NCI-H2107 treated with DMSO at 0.1 percent for 48 hours (cell line): Measurements from ENCODE around the gene CCDC81.
"Not testable (repeated sequence)": the region's sequence is repeated elsewhere in the genome, so short reads cannot be mapped to it uniquely, and the experiment has no call there.

Experiments
- DNase-seq: peaks from one replicate; lab custom pipeline; 2025; ENCODE audit not compliant: unreplicated experiment; lab: John Stamatoyannopoulos, UW

Gene CCDC81

GRCh38 chr11:86374586-86374985, at the start of gene CCDC81:
CCDC81 (plus strand) TSS chr11:86374887; CDS start chr11:86375164, 277 bp downstream.
- no peak for DNase-seq

DNA sequence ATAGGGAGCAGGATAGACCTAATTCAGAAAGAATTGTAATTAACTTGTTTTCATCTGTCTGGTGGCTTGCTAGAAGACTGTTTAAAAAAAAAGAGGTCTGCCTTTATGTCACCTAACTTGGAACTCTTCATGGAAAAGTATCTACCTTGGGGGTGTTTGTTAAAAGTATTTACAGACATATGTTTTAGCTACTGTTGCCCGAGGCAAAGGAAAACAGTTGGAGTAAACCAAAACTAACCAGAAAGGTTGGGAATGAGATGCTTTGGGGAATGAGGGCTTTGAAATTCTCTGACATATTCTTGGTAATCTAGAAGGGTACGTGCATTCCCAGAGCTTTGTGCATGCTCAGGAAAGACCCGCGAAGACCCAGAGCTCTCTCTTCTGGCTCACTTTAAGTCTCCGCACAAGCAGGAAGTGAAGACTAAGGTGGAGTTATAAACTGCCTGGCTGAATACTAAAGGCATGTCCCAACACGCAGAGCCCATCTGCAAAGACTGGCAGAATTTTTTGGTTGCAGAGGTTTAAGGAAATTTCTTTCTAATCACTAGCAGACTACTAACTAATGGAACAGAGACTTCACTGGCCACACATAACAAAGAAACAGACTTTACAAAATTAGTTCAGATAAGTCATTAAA, 39.4 kb upstream of the CCDC81 start:
- DNase-seq: no peak

GRCh38 chr11:86337227-86337626, 37.5 kb upstream of the CCDC81 start:
- DNase-seq: no peak

DNA sequence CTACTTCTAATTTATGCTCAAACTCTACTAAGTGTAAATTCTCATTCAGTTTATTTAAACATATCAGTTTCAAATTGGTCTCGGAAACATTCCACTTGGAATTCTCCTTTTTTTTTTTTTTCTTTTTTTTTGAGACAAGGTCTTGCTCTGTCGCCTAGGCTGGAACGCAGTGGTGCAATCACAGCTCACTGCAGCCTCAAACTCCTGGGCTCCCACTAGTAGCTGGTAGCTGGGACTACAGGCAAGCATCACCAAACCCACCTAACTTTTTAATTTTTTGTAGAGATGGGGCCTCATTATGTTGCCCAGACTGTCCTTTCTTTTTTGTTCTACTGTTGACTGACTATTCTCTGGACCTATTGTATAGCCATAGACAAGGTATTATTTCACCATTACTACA, 33.3 kb upstream of the CCDC81 start:
- DNase-seq: no peak

GRCh38 chr11:86346513-86346912, 28.2 kb upstream of the CCDC81 start:
- DNase-seq: no peak

GRCh38 chr11:86355256-86355655, 19.4 kb upstream of the CCDC81 start:
- DNase-seq: no peak

- not testable (repeated sequence) for DNase-seq
Measured at GRCh38 chr11:86357412-86357811, 17.3 kb upstream of the CCDC81 start.

DNA sequence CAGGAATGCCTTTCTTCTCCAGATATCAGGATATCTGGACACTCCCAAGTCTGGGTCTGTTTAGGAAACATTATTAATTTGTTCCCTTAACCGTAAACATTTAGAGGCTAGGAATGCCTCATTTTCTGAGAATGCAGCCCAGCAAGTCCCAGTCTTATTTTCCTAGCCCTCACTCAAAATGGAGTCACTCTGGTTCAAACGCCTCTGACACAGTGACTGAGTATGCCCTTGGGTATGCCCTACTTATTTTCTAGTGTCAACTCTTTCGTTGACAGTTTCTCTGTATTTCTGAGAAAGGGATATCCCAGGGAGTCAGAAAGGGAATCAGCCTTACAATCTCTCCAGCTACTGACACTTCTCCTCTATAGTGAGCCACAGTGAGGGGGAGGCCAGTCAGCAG, 16.0 kb upstream of the CCDC81 start:
- no peak for DNase-seq

DNA sequence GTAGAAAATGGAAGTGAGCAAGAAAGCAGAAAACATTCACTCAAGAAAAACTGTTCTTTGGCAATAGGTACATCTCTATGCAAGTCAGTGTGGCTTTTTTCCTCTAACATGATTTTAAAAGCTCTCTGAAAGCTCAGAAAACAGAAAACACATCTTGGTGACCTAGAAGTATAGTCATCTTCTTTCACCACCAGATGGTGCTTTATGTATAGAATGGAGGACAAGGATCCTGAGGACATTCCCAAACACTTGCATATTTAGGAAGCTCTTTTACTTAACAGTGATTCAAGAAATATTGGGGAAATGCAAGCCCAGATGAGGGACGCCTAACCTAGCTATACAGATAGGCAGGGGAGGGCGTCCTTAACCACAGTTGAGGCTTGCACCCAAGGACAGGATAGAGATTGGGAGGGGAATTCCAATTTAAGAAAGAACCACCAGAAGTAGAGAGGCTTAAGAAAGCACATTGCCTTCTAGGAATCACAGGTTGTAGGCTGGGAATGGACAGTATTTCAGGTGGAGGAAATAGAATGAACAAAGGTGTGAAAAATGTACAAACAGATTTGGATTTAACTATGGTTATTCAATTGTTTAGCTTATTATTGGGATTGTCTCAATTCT, 13.8 kb upstream of the CCDC81 start:
- DNase-seq: no peak

GRCh38 chr11:86363424-86363823, 11.3 kb upstream of the CCDC81 start:
- DNase-seq: no peak

DNA sequence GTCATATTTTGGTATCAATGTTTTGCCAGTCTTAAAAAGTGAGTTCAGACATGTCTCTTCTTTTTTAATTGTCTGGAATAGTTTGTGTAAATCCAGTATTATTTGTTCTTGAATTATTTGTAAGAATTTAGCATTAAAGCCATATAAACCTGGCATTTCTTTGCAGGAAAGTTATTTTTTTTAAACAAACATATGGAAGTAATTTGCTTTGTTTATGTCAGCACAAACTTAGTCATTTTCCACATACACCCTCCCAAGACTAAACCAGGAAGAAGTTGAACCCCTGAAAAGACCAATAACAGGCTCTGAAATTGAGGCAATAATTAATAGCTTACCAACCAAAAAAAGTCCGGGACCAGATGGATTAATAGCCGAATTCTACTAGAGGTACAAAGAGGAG, 9.1 kb upstream of the CCDC81 start:
- DNase-seq: no peak

DNA sequence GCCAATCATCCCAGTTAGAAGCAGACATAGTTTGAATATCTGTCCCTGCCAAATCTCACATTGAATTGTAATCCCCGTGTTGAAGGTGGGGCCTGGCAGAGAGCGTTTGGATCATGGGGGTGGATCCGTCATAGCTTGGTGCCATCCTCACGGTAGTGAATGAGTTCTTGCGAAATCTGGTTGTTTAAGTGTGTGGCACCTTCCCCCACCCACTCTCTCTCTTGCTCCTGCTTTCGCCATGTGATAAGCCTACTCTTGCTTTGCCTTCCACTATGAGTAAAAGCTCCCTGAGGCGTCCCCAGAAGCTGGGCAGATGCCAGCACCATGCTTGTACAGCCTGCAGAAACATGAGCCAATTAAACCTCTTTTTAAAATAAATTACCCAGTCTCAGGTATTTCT, 5.0 kb upstream of the CCDC81 start:
- DNase-seq: no peak

DNA sequence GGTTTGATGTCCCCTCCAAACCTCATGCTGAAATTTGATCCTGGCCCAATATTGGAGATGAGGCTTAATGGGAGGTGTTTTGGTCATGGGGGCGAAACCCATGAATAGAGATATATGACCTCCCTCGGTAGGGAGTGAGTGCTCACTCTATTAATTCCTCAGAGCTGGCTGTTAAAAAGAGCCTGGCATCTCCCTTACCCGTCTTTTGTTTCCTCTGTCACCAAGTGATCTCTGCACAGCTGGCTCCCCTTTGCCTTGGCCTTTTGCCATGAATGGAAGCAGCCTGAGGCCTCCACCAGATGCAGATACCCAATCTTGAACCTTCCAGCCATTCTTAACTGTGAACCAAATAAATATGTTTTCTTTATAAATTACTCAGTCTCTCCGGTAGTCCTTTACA, 4.5 kb upstream of the CCDC81 start:
- DNase-seq: no peak

- no peak for DNase-seq
Measured at GRCh38 chr11:86370922-86371594, 3.6 kb upstream of the CCDC81 start.

GRCh38 chr11:86372041-86372440, 2.6 kb upstream of the CCDC81 start:
- DNase-seq: no peak

GRCh38 chr11:86372586-86372985, 2.1 kb upstream of the CCDC81 start:
- no peak for DNase-seq

DNA sequence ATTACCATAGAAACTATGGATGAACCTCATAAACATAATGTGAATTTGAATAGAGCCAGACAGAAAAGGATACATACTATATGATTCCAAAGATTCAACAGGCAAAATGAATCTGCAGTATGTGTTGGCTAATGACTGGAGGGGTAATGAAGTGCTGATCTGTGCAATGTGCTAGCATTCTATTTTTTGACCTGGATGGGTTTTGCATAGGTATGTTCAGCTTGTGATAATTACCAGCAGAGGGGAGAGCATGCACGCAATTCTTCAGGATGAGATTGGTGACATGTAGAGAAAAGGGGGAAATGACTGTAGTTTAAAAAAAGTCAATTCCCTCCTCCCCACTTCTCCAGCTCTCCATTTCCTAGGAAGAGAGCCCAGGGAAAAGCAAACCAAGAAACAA, 618 bp upstream of the CCDC81 start:
- DNase-seq: no peak

DNA sequence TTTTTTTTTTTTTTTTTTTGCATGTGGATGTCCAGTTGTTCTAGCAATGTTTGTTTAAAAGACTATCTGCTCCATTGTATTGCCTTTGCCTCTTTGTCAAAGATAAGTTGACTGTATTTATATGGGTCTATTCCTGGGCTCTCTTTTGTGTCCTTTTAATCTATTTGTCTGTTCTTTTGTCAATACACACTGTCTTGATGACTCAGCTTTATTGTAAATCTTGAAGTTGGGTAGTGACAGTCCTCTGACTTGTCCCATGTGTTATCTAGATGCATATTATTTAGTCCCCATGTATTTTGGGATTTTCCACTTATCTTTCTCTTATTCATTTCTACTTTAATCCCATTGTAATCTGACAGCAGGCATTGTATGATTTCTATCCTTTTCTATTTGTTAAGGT, 3.3 kb downstream of the CCDC81 start:
- no peak for DNase-seq

DNA sequence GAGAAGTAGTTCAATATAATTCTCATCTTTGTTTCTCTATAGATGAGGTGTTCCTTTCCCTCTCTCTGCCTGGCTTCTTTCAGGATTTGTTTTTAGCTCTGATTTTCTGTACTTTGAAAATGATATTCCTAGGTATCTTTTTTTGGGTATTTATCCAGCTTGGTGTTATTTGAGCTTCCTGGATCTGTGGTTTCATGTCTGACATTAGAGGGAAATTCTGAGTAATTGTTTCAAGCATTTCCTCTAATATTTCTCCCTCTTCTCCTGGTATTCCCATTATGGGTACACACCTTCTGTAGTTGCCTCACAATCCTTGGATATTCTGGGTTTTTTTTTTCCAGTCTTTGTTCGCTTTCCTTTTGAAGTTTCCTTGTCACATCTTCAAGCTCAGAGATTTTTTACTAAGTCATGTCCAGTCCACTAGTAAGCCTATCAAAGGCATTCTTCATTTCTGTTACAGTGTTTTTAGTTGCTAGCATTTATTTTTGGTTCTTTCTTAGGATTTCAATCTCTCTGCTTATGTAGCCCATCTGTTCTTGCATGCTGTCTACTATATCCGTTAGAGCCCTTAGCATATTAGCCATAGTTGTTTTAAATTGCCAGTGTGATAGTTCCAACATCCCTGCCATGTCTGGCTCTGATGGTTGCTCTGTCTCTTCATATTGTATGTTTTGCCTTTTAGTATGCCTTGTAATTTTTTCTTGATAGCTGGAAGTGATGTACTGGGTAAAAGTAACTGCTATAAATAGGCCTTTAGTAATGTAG, 5.8 kb downstream of the CCDC81 start:
- DNase-seq: no peak

GRCh38 chr11:86383041-86383955, 8.6 kb downstream of the CCDC81 start:
- no peak for DNase-seq

DNA sequence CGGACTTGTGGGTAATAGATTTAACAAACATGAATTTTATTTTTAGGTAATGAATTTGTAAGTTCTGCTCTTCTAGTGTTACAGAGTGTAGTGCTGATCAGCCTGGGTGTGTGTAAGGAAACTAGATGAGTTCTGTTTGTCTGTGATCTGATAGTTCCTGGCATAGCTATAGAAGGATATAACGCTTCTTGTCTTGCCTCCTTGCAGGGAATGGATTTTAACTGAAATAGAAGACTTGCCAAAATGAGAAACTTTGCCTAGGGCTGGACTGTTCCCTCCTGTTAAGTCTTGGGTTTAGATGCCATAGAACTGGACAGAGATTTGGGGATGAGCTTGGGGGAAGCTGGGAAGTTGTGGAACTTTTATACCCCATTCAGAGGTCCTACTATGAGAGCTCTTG, 11.6 kb downstream of the CCDC81 start:
- no peak for DNase-seq
